ENCODE results near the gene CAGE1.

DNA sequence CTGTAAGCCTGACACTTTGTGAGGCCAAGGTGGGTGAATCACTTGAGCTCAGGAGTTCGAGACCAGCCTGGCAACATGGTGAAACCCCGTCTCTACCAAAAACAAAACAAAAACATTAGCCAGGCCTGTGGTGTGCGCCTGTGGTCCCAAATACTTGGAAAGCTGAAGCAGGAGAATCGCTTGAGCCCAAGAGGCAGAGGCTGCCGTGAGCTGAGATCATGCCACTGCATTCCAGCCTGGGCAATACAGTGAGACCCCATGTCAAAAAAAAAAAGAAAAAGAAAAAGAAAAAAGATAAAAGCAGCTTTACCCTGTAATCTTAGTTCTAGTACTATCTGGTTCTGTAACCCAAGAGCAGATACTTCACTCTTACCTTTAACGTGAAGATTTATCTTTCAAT, 104.1 kb downstream of the CAGE1 start:
- no peak for TF ChIP-seq POLR2A (IDR thresholded peaks at IDR 0.05)
- no peak for TF ChIP-seq CTCF (IDR thresholded peaks at IDR 0.05 in 4 of 5, conservative IDR thresholded peaks at IDR 0.05 in 1 of 5)
